Nucleus accumbens (tissue), 56 donors: Measurements from ENCODE around the gene GPR31.
A peak's percentile ranks its signal among the peaks of the same experiment; 100 is the strongest.
"Not testable (repeated sequence)": the region's sequence is repeated elsewhere in the genome, so short reads cannot be mapped to it uniquely, and the experiment has no call there.

Source experiments
- DNase-seq, 56 donors: peaks; one replicate each; lab custom pipeline; 2025; lab: John Stamatoyannopoulos, UW

Gene GPR31

DNA sequence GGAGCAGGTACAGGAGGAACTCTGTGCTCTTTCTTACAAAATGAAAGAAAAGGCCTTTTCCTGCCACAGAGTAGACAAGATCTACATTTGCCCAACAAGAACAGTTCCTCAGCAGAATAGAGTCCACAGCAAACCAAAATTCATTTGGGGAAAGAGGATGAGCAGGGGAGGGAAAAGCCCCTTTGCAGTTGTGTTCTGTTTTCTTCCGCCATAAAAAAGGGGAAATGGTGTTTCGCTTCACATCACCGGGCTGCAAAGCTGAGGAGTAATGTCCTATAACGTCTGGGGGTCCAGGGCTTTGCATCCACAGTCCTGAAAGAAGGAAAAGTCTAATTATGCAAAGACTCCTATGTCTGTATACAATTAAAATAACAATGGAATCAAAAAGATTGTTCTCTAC, at the start of gene GPR31:
Gene GPR31 (minus strand): TSS at position 118 of the 400 bp plus-strand sequence. CDS start 149 bp downstream, outside the sequence.
- DNase-seq, result no peak

GRCh38 chr6:167207527-167207926, 49.7 kb upstream of the GPR31 start:
- no peak for DNase-seq

GRCh38 chr6:167205316-167205715, 47.5 kb upstream of the GPR31 start:
- not testable (repeated sequence) for DNase-seq

DNA sequence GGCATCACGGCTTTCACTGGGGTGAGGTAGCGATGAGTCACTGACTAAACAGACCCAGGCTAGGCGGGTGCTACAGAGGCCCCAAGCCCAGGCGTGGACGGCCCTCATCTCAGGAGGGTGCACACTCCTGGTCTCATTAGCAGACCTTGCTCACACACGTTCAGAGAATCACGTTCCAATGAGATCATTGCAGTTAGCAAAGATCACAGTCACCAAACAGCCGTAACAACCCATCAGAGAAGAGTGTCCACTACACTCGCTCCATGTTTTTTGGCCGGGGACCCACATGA, 46.2 kb upstream of the GPR31 start:
- DNase-seq, result not testable (repeated sequence)

DNA sequence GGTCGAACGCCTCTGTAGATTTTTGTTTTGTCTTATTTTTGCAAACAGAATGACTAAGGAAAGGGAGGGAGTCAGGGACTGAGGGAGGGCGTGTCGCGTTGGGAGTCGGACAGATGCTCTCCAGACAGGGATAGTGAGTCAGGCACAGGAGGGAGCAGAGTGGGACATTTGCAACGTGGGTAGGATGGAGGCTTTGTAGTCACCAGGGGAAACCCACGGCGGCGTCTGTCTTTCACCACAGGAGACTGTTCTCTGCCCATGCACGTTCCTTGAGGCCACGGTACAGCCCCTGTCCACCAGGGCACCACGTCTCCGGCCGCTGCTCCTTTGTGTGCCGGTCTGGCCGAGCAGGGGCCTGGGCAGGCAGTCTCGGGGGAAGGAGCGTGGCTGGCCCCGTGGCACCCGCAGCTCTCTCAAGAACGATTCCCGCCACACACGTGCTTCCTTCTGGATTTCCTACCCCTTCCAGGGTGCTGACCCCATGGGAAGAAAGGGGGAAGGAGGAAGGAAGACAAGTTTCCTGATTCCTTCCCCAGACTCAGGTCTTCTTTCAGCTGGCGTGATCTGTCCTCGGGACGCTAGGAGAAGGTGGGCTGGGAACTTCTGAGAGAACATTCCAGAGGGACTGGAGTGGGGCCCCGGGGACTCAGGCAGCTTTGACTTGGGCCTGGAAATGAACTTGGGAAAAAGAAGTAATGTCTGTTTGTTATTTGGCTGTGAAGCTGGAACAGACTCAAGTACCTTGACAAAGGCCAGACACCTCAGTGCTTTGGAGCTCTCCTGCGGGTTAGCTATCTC, 45.7 kb upstream of the GPR31 start:
- DNase-seq, result not testable (repeated sequence)

- DNase-seq, result not testable (repeated sequence)
These were observed 44.8 kb upstream of the GPR31 start for GRCh38 chr6:167202613-167203012.

DNA sequence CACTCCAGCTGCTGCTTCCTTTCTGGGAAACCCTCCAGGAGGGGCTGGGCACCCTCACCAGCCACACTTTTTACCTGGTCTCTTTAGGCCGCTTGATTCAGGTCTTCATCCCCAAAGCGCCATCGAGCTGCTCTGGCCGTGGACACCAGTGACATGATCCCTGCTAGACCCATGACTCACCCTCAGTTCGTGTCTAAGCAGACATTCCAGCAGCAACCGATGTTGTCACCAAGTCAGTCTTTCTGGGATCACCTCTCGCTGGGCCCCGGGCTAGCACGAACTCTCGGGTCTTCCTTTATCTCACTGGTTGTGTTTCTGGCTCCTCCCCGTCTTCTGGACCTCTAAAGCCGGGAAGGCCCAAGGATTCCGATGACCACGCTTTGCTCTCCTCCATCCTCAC, 43.0 kb upstream of the GPR31 start:
- no peak for DNase-seq

DNA sequence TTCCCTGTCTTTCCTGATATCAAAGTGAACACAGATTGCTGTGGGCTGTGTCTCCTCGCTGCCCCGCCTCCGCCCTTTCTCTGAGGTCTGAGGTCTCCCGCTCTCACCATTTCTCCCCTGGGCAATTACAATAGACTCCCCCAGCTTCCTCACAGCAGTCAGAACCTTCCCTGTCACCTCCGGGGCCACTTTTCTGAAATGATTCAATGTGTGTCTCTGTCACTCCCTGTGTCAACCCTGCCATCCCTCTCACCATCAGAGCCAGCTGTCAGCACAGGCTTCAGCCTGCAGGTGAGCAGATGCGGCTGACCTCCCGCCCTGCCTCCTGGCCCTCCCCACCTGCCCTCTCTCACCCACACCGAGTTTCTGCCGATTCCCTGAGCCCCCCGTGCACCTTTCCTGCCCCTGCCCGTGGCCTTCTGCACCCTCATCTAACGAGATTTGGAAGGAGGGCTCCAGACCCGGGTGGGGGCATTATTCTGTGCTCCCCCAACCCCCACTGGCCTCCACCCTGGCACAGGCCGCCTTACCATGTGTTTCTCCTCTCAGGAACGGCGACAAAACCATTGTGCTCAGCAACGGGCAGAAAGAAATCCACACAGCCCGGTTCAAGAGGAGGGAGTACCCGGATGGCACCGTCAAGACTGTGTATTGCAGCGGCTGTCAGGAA, 38.3 kb upstream of the GPR31 start:
- not testable (repeated sequence) for DNase-seq

DNA sequence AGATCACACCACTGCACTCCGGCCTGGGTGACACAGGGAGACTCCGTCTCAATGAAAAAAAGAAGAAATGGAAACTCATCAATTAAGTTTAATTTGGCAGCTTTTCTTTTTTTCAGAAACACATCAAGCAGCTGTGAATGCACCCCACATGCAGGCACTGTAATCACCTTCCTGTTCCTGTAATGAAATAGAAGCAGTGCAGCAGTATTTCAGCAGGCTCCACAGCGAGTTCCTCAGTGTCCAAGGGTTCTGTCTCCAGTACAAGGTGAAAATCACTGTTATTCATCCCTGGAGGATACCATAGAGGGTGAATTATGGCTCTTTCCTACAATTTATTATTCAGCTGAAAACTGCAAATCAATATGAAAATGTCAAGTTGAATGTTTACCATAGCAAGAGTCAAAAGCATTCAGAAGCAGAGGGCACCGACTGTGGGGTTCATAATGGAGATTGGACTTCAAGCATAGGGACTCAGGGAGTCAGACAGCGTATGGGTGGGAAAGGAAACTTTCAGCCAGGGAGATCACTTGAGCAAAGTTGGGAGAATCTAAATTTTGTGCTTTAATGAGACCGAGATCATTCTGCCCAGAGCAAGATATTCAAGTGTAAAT, 35.8 kb upstream of the GPR31 start:
- not testable (repeated sequence) for DNase-seq

DNA sequence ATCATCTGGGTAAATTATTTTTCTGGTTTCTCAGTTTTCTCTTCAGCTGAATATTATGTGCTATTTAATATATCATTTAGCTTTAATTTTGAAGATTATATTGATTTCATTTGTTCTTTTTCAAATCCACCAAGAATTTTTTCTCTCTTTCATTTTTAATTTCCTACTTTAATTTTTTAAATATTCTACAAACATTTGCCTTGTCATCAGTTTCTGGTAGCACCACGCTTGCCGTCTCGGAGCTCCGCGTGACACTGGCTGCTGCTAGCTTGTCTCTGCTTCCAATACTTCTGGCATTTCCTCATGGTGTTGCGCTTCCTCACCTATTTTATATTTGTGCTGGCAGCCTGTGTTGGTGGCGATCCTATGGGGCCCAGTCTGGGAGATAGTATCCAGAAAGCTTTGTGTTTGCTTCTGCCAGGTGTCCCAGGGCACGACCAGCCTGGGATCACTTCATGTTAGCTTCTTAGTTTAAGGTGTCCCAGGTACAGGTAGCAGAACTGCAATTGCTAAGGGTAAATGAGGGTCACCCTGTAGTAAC, 33.3 kb upstream of the GPR31 start:
- DNase-seq, result not testable (repeated sequence)

GRCh38 chr6:167187275-167187674, 29.5 kb upstream of the GPR31 start:
- peak in 3 of 56 donors; percentile 3 to 18 (median 8) for DNase-seq

DNA sequence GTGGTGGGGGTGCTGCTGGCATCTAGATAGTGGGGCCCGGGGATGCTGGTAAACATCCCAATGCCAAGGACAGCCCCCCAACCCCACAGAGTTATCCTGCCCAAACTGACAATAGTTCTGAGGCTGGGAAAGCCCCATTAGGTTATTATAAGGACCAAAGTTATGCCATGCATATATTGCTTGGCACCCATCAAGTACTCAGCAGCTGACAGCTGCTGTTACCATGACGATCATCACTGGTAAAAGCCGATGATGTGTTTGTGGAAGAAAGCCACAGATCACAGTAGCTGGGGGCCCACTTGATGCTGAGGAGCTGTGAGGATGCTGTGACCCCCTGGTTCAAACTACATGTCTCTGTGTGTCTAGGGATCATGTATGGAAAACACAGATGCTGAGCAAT, 27.3 kb upstream of the GPR31 start:
- not testable (repeated sequence) for DNase-seq

DNA sequence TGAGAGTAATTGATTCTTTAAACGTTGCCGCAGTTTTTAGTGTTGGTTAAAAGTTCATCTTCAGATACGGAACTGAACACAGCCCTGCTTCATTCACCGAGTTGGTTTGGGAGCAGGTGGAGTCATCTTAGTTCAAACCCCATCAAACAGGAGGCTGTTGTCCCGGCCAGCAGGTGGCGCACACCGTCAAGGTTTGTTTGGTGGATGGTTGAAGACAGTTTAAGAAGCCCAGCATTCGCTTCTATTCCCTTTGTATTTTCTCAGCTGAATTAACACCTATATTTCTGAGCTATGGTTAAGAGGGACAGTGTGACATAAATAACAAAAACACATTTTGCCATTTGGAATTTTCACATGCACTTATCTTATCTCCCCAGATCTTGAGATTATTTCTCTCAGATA, 25.1 kb upstream of the GPR31 start:
- not testable (repeated sequence) for DNase-seq

- DNase-seq, result not testable (repeated sequence)
These were observed 23.6 kb upstream of the GPR31 start for GRCh38 chr6:167181351-167181750.

- not testable (repeated sequence) for DNase-seq
These were observed 22.3 kb upstream of the GPR31 start for GRCh38 chr6:167180086-167180485.

- not testable (repeated sequence) for DNase-seq
These were observed 21.3 kb upstream of the GPR31 start for GRCh38 chr6:167178896-167179655.

DNA sequence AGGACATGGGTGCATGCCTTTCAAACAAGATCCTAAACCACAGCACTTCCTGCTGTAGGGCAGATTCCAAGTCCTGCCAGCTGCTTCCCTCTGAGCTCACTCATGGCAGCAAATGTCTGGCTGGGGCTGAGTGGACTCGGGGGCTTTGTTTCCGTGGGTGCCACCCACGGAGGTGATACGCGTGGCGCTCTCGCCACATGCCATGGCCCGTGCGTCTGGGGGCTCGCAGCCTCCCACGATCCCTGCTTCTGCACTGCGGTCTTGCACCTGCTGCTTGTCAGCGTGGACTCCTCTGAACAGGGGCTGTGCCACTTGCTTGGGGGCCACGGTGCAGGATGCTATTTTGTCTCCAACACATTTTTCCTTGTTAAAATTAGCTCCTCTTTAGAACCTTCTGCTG, 19.5 kb upstream of the GPR31 start:
- not testable (repeated sequence) for DNase-seq

DNA sequence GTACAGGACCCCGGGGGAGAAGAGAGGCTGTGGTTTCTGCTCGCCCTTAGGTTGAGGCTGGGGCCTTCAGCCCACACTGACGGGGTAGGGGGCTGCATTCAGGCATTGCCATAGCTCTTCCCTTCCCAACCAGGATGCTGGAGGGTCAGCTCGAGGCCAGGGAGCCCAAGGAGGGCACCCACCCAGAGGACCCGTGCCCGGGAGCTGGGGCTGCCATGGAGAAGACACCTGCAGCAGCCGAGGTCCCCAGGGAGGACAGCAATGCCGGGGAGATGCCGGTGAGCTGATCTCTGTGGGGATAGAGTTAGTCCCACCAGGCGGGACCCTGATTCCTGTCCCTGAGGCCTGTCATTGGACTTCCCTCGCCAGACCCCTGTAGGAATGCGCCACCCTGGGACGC, 14.2 kb upstream of the GPR31 start:
- not testable (repeated sequence) for DNase-seq

GRCh38 chr6:167171300-167171699, 13.5 kb upstream of the GPR31 start:
- DNase-seq, result not testable (repeated sequence)

GRCh38 chr6:167169867-167170266, 12.1 kb upstream of the GPR31 start:
- DNase-seq, result not testable (repeated sequence)
